HL-60 (cell line): ENCODE measurements around the gene SBK2.
A peak's percentile ranks its signal among the peaks of the same experiment; 100 is the strongest.

Experiments
- DNase-seq, 2 experiments: peaks; one replicate each; pipeline ENCODE4 v3.0.0-alpha.2; 2010 to 2020; ENCODE audit warnings: low read depth in 1 of 2, low spot score in 1 of 2
- H3K27ac ChIP-seq: fragments of 250-450 bp; sonication (Bioruptor Pico); replicated peaks from 2 replicates; pipeline ENCODE4 v1.5.1; 2020; ENCODE audit warnings: mild to moderate bottlenecking, moderate library complexity
- H3K27me3 ChIP-seq: fragments of 250-450 bp; sonication (Bioruptor Pico); 2 replicates; pipeline ENCODE4 v1.5.1; 2021; ENCODE audit warnings: mild to moderate bottlenecking, moderate library complexity; ENCODE audit not compliant: insufficient read depth, poor library complexity, severe bottlenecking
- H3K4me3 ChIP-seq: replicated peaks from 2 replicates; pipeline ENCODE4 v1.5.1; 2011; ENCODE audit warnings: mild to moderate bottlenecking, control low read depth, low read length; ENCODE audit not compliant: insufficient read depth
- CTCF ChIP-seq: IDR thresholded peaks from one replicate; pipeline ENCODE4 v1.5.1; 2011; ENCODE audit warnings: low read length, control low read depth, inconsistent platforms; ENCODE audit not compliant: insufficient read depth
- GABPA ChIP-seq: IDR thresholded peaks from 2 replicates; pipeline ENCODE4 v1.6.1; 2012; ENCODE audit warnings: low read depth
- POLR2AphosphoS5 ChIP-seq: IDR thresholded peaks from 2 replicates; pipeline ENCODE4 v1.6.1; 2012; ENCODE audit warnings: low read depth
- REST ChIP-seq: IDR thresholded peaks from 2 replicates; pipeline ENCODE4 v1.6.1; 2012; ENCODE audit warnings: low read depth; ENCODE audit not compliant: insufficient replicate concordance
- SPI1 ChIP-seq: IDR thresholded peaks from 2 replicates; pipeline ENCODE4 v1.6.1; 2012; ENCODE audit warnings: low read depth, mild to moderate bottlenecking, borderline replicate concordance

SBK2 gene

GRCh38 chr19:55495646-55496349, 41.1 kb downstream of the SBK2 start:
- no peak for DNase-seq
- TF ChIP-seq CTCF (no peak), REST (no peak), POLR2AphosphoS5 (no peak), SPI1 (no peak), GABPA (no peak)
- no peak overlapping the region for H3K4me3 ChIP-seq
- no peak overlapping the region for H3K27ac ChIP-seq
- peaks cover 23% of the 10 kb centered on the region for H3K27me3 ChIP-seq

- Histone ChIP-seq H3K27me3 (peaks cover 23% of the 10 kb centered on the region), H3K27ac (no peak overlapping the region), H3K4me3 (peak overlapping the region; percentile 2; the same call in 1 of the 2 replicates)
- TF ChIP-seq CTCF (no peak), GABPA (no peak), SPI1 (no peak), REST (no peak), POLR2AphosphoS5 (no peak)
- peak in 1 of 2 experiments; percentile 35 for DNase-seq
These were observed 42.7 kb downstream of the SBK2 start for GRCh38 chr19:55494172-55494761.

- DNase-seq: no peak
- TF ChIP-seq POLR2AphosphoS5 (no peak), GABPA (no peak), REST (no peak)
- no peak overlapping the region for H3K27ac ChIP-seq
- H3K4me3 ChIP-seq: no peak overlapping the region
- peaks cover 23% of the 10 kb centered on the region for H3K27me3 ChIP-seq
These were observed 43.2 kb downstream of the SBK2 start for GRCh38 chr19:55493645-55494171.
